ENCODE data around the gene PHETA1.
"Not testable (repeated sequence)": the region's sequence is repeated elsewhere in the genome, so short reads cannot be mapped to it uniquely, and the experiment has no call there.

The PHETA1 gene

DNA sequence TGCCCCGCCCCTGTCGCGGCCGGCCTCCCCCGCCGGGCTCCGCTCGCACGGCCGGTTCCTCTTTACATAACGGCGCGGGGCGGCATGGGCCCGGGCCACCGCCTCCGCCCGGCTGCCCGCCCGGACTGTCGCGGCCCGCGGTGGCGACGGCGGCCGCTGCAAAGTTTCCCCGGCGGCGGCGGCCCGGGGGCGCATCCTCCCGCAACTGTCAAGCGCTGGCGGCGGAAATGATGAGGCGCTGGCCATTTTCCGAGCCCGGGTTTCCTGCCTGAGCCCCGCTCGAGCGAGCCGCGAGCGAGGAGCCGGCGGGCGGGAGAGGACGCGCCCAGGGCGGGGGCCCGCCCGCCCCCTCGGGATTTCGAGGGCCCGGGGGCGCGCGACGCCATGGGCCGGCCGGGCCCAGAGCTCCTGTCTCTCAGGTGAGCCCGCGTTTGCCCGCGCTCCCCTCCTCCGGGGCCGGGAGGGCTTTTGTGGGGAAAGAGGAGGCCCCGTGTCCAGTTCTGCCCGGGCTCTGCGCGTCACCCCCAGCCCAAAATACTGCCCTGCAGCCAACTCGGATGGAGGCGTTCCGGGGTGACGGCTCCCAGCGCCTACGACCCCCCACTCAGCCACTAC lies 37.1 kb upstream of the PHETA1 start, which contains the start of gene SH2B3:
Gene SH2B3 (plus strand): TSS at position 65 of the 615 bp plus-strand sequence. CDS start 12,223 bp downstream, outside the sequence.
- Histone ChIP-seq H3K27ac (ENCODE audit: poor library complexity, severe bottlenecking) (peak within 1 kb of the TSS; percentile 79), H3K4me1 (ENCODE audit: insufficient read depth, poor library complexity, severe bottlenecking) (peaks cover 40% of the 10 kb centered on the region), H3K4me3 (ENCODE audit: severe bottlenecking) (peak within 1 kb of the TSS; percentile 76), H3K36me3 (ENCODE audit: low read depth) (no peaks in the 10 kb centered on the region), H3K9me3 (ENCODE audit: severe bottlenecking) (no peaks in the 10 kb centered on the region), H3K27me3 (ENCODE audit: insufficient read depth, poor library complexity, severe bottlenecking) (no peaks in the 10 kb centered on the region)
- no peak for DNase-seq (ENCODE audit: low spot score)
- peak; percentile 26 for ATAC-seq (ENCODE audit: low read depth)
- TF ChIP-seq, protein P1, sequence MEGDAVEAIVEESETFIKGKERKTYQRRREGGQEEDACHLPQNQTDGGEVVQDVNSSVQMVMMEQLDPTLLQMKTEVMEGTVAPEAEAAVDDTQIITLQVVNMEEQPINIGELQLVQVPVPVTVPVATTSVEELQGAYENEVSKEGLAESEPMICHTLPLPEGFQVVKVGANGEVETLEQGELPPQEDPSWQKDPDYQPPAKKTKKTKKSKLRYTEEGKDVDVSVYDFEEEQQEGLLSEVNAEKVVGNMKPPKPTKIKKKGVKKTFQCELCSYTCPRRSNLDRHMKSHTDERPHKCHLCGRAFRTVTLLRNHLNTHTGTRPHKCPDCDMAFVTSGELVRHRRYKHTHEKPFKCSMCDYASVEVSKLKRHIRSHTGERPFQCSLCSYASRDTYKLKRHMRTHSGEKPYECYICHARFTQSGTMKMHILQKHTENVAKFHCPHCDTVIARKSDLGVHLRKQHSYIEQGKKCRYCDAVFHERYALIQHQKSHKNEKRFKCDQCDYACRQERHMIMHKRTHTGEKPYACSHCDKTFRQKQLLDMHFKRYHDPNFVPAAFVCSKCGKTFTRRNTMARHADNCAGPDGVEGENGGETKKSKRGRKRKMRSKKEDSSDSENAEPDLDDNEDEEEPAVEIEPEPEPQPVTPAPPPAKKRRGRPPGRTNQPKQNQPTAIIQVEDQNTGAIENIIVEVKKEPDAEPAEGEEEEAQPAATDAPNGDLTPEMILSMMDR (IDR thresholded peaks at IDR 0.05; ENCODE audit: poor library complexity, severe bottlenecking), result no peak

DNA sequence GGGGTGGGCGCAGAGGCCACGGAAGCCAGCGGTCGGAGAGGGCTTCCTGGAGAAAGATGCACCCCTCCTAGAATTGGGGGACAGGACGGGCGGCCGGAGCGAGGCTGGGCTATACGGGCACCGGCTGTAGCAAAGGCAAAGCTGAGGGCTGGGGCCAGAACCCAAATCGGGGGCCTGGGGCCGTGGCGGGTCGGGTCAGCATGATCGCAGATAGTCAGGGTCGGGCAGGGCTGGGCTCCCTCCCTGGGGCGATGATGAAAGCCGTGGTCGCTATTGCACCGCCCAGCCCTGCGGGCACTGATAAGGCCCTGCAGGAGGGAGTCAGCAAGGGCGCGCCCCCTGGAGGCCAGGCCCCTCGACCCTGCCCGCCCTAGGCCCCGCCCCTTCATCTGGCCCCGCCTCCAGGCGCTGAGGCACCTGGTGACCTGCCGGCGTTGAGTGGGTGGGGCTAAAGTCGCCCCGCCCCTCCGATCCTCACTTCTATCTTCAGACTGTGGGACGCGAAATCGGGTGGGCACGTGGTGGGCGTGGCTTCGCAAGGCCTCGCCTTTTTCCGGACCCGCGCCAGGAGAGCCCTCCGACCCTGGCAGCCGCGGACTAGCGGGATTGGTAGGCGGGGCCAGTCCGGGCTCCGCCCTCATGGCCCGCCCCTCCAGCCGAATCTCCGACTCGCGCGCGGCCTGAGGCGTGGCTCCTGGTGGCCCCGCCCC lies 36.4 kb upstream of the PHETA1 start:
- ATAC-seq (ENCODE audit: low read depth), result peak; percentile 57
- no peaks in the 10 kb centered on the region for H3K9me3 ChIP-seq (ENCODE audit: severe bottlenecking)
- H3K4me1 ChIP-seq (ENCODE audit: insufficient read depth, poor library complexity, severe bottlenecking), result peaks cover 36% of the 10 kb centered on the region
- H3K36me3 ChIP-seq (ENCODE audit: low read depth), result no peaks in the 10 kb centered on the region
- H3K27me3 ChIP-seq (ENCODE audit: insufficient read depth, poor library complexity, severe bottlenecking), result no peaks in the 10 kb centered on the region
- DNase-seq (ENCODE audit: low spot score), result peak; percentile 91
- H3K4me3 ChIP-seq (ENCODE audit: severe bottlenecking), result peak overlapping the region; percentile 76
- H3K27ac ChIP-seq (ENCODE audit: poor library complexity, severe bottlenecking), result peak overlapping the region; percentile 79
- TF ChIP-seq, protein P1 (IDR thresholded peaks at IDR 0.05; ENCODE audit: poor library complexity, severe bottlenecking), result peak; percentile 72

DNA sequence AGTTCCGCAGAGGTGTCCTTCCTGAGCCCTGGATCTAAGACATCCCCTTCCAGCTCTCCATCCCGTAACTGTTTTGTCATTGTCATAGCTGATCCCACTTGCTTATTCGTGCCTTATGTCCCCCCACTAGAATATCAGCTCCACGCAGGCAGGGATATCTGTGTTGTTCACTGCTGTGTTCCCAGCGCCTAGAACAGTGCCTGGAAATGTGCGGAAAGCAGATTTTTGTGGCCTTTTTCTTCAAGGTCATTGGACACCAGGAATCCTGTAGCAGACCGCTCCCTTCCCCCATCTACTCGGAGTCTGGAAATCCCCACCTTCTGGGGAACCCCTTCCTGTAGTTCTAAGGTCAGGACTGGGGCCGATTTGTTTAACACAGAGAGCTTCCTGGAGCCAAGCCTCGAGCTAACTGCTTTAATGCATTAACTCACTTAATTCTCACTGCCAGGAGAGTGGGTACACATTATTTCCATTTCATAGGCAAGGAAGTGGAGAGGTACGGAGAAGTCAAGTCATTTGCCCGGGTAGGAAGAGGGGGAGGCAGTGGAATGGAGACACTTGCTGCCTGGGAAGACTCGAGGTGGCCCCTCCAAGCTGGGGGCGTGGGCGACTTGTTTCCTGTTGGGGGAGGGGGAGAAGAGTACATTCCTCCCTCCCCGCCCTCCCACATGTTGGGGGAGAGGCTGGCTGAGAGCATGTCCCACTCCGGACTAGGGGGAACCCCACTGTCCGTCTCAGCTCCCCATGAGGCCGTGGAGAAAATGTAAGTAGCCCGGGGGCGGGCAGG lies 35.7 kb upstream of the PHETA1 start:
- Histone ChIP-seq H3K36me3 (ENCODE audit: low read depth) (no peaks in the 10 kb centered on the region), H3K27ac (ENCODE audit: poor library complexity, severe bottlenecking) (peak overlapping the region; percentile 79), H3K4me3 (ENCODE audit: severe bottlenecking) (no peak overlapping the region), H3K9me3 (ENCODE audit: severe bottlenecking) (no peaks in the 10 kb centered on the region), H3K4me1 (ENCODE audit: insufficient read depth, poor library complexity, severe bottlenecking) (peaks cover 29% of the 10 kb centered on the region), H3K27me3 (ENCODE audit: insufficient read depth, poor library complexity, severe bottlenecking) (no peaks in the 10 kb centered on the region)
- DNase-seq (ENCODE audit: low spot score) (no peak), ATAC-seq (ENCODE audit: low read depth) (no peak)
- TF ChIP-seq, protein P1 (IDR thresholded peaks at IDR 0.05; ENCODE audit: poor library complexity, severe bottlenecking), result no peak

DNA sequence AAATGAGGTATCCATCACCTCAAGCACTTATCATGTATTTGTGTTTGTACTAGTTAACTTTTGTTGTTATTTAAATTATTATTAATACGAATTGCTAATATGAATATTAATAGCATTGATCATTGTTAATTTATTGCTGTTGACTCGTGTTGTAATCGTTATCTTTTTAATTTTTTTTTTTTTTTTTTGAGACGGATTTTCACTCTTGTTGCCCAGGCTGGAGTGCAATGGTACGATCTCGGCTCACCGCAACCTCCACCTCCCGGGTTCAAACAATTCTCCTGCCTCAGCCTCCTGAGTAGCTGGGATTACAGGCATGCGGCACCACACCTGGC lies 33.6 kb upstream of the PHETA1 start:
- Histone ChIP-seq H3K4me1 (ENCODE audit: insufficient read depth, poor library complexity, severe bottlenecking) (peaks cover 13% of the 10 kb centered on the region), H3K27ac (ENCODE audit: poor library complexity, severe bottlenecking) (peak overlapping the region; percentile 30)
- H3K9me3 ChIP-seq (ENCODE audit: severe bottlenecking); H3K36me3 ChIP-seq (ENCODE audit: low read depth); ATAC-seq (ENCODE audit: low read depth); H3K4me3 ChIP-seq (ENCODE audit: severe bottlenecking); H3K27me3 ChIP-seq (ENCODE audit: insufficient read depth, poor library complexity, severe bottlenecking); DNase-seq (ENCODE audit: low spot score): not testable (repeated sequence)

DNA sequence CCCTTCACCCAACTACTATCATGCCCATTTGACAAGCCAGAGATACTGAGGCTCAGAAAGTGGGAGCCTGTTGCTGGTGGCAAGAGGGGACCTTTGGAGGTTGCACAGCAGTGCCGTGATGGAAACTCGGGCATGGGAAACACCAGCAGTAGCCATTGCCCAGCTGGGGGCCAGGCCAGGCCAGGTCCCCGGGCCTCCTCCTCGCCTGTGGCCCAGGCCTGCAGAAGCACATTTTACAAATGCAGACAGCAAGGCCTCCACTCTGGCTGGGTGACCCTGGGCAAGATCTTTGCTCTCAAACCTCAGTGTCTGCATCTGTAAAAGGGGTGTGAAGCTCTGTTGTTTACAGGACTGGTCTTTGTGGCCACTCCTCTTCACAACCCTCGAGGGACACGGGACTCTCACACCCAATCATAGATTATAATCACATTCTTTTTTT lies 32.3 kb upstream of the PHETA1 start:
- Histone ChIP-seq H3K4me1 (ENCODE audit: insufficient read depth, poor library complexity, severe bottlenecking) (peaks cover 18% of the 10 kb centered on the region), H3K27ac (ENCODE audit: poor library complexity, severe bottlenecking) (no peak overlapping the region)

DNA sequence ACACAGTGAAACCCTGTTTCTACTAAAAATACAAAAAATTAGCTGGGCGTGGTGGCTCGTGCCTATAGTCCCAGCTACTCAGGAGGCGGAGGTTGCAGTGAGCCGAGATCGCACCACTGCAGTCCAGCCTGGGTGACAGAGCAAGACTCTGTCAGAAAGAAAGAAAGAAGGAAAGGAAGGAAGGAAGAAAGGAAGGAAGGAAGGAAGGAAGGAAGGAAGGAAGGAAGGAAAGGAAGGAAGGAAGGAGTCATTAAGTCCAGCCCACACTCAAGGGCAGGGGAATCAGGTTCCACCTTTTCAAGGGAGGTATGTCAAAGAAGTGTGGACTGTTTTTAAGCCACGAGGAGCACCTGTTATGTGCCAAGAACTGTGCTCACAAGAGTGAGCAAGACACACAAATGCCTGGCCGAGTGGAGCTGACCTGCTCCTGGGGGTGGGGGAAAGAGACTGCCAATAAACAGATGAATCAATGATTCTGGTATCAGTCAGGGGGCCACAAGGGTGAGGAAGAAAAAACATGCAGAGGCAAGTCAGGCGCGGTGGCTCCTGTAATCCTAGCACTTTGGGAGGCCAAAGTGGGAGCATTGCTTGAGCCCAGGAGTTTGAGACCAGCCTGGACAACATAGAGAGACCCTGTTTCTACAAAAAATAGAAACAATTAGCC lies 31.0 kb upstream of the PHETA1 start:
- H3K27ac ChIP-seq (ENCODE audit: poor library complexity, severe bottlenecking), result peak overlapping the region; percentile 72

More for the DNA sequence above, 32.3 kb upstream of the PHETA1 start:
- DNase-seq (ENCODE audit: low spot score) (no peak), ATAC-seq (ENCODE audit: low read depth) (no peak)
- H3K4me3 ChIP-seq (ENCODE audit: severe bottlenecking), result no peak overlapping the region
- TF ChIP-seq, protein P1 (IDR thresholded peaks at IDR 0.05; ENCODE audit: poor library complexity, severe bottlenecking), result no peak
- H3K9me3 ChIP-seq (ENCODE audit: severe bottlenecking), result no peaks in the 10 kb centered on the region
- no peaks in the 10 kb centered on the region for H3K27me3 ChIP-seq (ENCODE audit: insufficient read depth, poor library complexity, severe bottlenecking)
- no peaks in the 10 kb centered on the region for H3K36me3 ChIP-seq (ENCODE audit: low read depth)

More for the DNA sequence above, 31.0 kb upstream of the PHETA1 start:
- DNase-seq (ENCODE audit: low spot score); H3K27me3 ChIP-seq (ENCODE audit: insufficient read depth, poor library complexity, severe bottlenecking); H3K36me3 ChIP-seq (ENCODE audit: low read depth); H3K9me3 ChIP-seq (ENCODE audit: severe bottlenecking); ATAC-seq (ENCODE audit: low read depth); H3K4me3 ChIP-seq (ENCODE audit: severe bottlenecking): not testable (repeated sequence)
- peaks cover 15% of the 10 kb centered on the region for H3K4me1 ChIP-seq (ENCODE audit: insufficient read depth, poor library complexity, severe bottlenecking)

All from RWPE2 (cell line).